Stimulated activated CD8-positive, alpha-beta memory T cell treated with anti-CD3 and anti-CD28 coated beads, Interleukin-15, amount 100 ng/mL, for 1 hour (primary cell): ENCODE measurements around the gene TULP3.

Experiments used
- DNase-seq: peaks from one replicate; pipeline ENCODE4 v3.0.0-alpha.2; 2020; ENCODE audit warnings: low read depth

TULP3 gene

GRCh38 chr12:2877047-2877952 lies 13.4 kb upstream of the TULP3 start, which contains the start of the genes FOXM1 and RHNO1:
Gene FOXM1 (minus strand): TSS chr12:2877174. CDS start chr12:2874478, 2,696 bp downstream.
Gene RHNO1 (plus strand): TSS chr12:2877223. CDS start chr12:2885367, 8,144 bp downstream.
- DNase-seq, result peak; percentile 72

- no peak for DNase-seq
These were observed 12.5 kb upstream of the TULP3 start for GRCh38 chr12:2877953-2878732.

GRCh38 chr12:2879853-2880252 lies 10.8 kb upstream of the TULP3 start:
- DNase-seq, result no peak

GRCh38 chr12:2884810-2885209 lies 5.9 kb upstream of the TULP3 start:
- no peak for DNase-seq

GRCh38 chr12:2886768-2887450 lies 3.8 kb upstream of the TULP3 start:
- DNase-seq, result no peak

GRCh38 chr12:2890001-2890387 lies 697 bp upstream of the TULP3 start:
- DNase-seq, result no peak

- no peak for DNase-seq
These were observed 756 bp downstream of the TULP3 start for GRCh38 chr12:2891240-2892053.

GRCh38 chr12:2892246-2892645 lies 1.6 kb downstream of the TULP3 start:
- DNase-seq, result no peak

GRCh38 chr12:2893007-2893406 lies 2.3 kb downstream of the TULP3 start:
- DNase-seq, result no peak

- DNase-seq, result no peak
These were observed 4.4 kb downstream of the TULP3 start for GRCh38 chr12:2895051-2895451.

GRCh38 chr12:2895511-2895910 lies 4.8 kb downstream of the TULP3 start:
- DNase-seq, result no peak

GRCh38 chr12:2897418-2897817 lies 6.7 kb downstream of the TULP3 start:
- DNase-seq, result no peak

- no peak for DNase-seq
These were observed 10.0 kb downstream of the TULP3 start for GRCh38 chr12:2900642-2901041.

GRCh38 chr12:2902272-2902880 lies 11.7 kb downstream of the TULP3 start:
- no peak for DNase-seq

GRCh38 chr12:2904260-2904659 lies 13.6 kb downstream of the TULP3 start:
- no peak for DNase-seq

- DNase-seq, result no peak
These were observed 21.5 kb downstream of the TULP3 start for GRCh38 chr12:2912216-2912575.

- no peak for DNase-seq
These were observed 28.6 kb downstream of the TULP3 start for GRCh38 chr12:2919249-2919648.

- DNase-seq, result no peak
These were observed 31.6 kb downstream of the TULP3 start for GRCh38 chr12:2922329-2922728.

- no peak for DNase-seq
These were observed 32.4 kb downstream of the TULP3 start for GRCh38 chr12:2923057-2923456.

- no peak for DNase-seq
These were observed 33.3 kb downstream of the TULP3 start for GRCh38 chr12:2924019-2924418.

GRCh38 chr12:2925322-2925995 lies 34.8 kb downstream of the TULP3 start:
- no peak for DNase-seq
